Esophagus muscularis mucosa (tissue), 4 donors: Measurements from ENCODE around the gene MYZAP. TPM values are rescaled to one million over a fixed set of nuclear protein-coding genes. Genes with fewer than 3 reads are reported as not detected.
A peak's percentile ranks its signal among the peaks of the same experiment; 100 is the strongest.

Experiments used
- DNase-seq: peaks from one replicate; pipeline ENCODE4 v3.0.0-alpha.2; 2017; ENCODE audit errors: extremely low spot score
- H3K27ac ChIP-seq, 4 donors: fragments of 200-600 bp; sonication (generic); replicated peaks in 1 of 4; 1 replicate in 3 of 4; 2 replicates in 1 of 4; pipeline ENCODE4 v1.5.1; 2016 to 2019; ENCODE audit warnings: mild to moderate bottlenecking in 1 of 4
- H3K27me3 ChIP-seq, 4 donors: fragments of 200-600 bp; sonication (generic); one replicate each; pipeline versions ENCODE4 v1.5.1 to v1.6.0; 2016 to 2019
- H3K36me3 ChIP-seq, 4 donors: fragments of 200-600 bp; sonication (generic); one replicate each; pipeline ENCODE4 v1.5.1; 2016 to 2019
- H3K4me1 ChIP-seq, 4 donors: fragments of 200-600 bp; sonication (generic); one replicate each; pipeline ENCODE4 v1.5.1; 2016 to 2019
- H3K4me3 ChIP-seq, 4 donors: fragments of 200-600 bp; sonication (generic); 1 replicate in 2 of 4; 2 replicates in 2 of 4; pipeline ENCODE4 v1.5.1; 2016 to 2019; ENCODE audit warnings: mild to moderate bottlenecking in 4 of 4, moderate library complexity in 1 of 4
- H3K9me3 ChIP-seq, 4 donors: fragments of 200-600 bp; sonication (generic); 1 replicate in 3 of 4; 2 replicates in 1 of 4; pipeline ENCODE4 v1.5.1; 2016 to 2019
- EP300 ChIP-seq: sonication (generic); formaldehyde crosslinking; IDR thresholded peaks from one replicate; pipeline ENCODE4 v1.6.1; 2017; ENCODE audit warnings: antibody characterized with exemption
- POLR2A ChIP-seq: fragments of 450-650 bp; IDR thresholded peaks from one replicate; pipeline ENCODE4 v1.6.1; 2017; ENCODE audit warnings: antibody characterized with exemption, moderate library complexity, mild to moderate bottlenecking, low read depth
- POLR2AphosphoS5 ChIP-seq, 2 donors: sonication (generic); formaldehyde crosslinking; IDR thresholded peaks; one replicate each; pipeline ENCODE4 v1.6.1; 2017; ENCODE audit warnings: antibody characterized with exemption in 2 of 2
- WGBS: methylation state at CpG from one replicate; pipeline ENCODE4 v1.1.5; 2018; 5-methylcytosine and 5-hydroxymethylcytosine counted together
- intact Hi-C: fragments of 100-400 bp; cut with DNase I; formaldehyde crosslinking; loops from one replicate; pipeline ENCODE4 v1.15.1; 2023
- total RNA-seq, 4 donors: library from RNA; depleted of rRNA; stranded (reverse); fragments of >200 nt; gene quantifications; one replicate each; pipeline versions ENCODE4 v1.1.0 to v1.2.1, GENCODE V29; 2016
- TF ChIP-seq, protein P1 (sequence below), 3 experiments: fragments of 200-600 bp in 2 of 3; fragments of 450-650 bp in 1 of 3; sonication (generic) in 2 of 3; IDR thresholded peaks; one replicate each; pipeline ENCODE4 v1.5.1; 2017 to 2019; ENCODE audit warnings: antibody characterized with exemption in 3 of 3, mild to moderate bottlenecking in 2 of 3, moderate library complexity in 1 of 3

Gene MYZAP
- total RNA-seq, 4 donors from 2014 or later = 192 to 274 (median 234) TPM

DNA sequence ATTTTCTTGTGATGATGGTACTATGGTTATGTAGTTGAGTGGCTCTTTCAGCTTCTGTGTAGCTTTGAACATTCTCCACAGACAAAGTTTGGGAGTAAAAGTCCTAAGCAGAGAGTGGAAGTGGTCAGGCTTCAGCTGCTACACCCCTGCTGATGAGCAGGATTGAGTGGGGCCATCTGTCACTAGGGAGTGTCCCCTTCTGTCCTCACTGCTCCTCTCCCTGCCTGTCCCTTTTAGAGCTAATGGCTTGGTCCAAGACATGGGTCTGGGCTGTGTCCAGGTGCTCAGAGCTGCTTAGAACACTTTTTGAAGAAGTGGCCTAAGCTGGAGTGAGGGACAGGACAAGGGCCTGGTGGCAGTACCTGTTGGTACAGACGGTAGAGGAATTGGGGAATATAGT, 15.1 kb downstream of the MYZAP start:
- WGBS = 94% methylated on average over 1 of the region's 1 CpG
- peak overlapping the region; percentile 83 to 86 (median 84) for H3K27ac ChIP-seq
- peaks cover 55 to 100% (median 80%) of the 10 kb centered on the region in 4 donors for H3K4me1 ChIP-seq
- no peak for DNase-seq
- H3K9me3 ChIP-seq = no peaks in the 10 kb centered on the region
- H3K4me3 ChIP-seq = no peak overlapping the region
- no peak for TF ChIP-seq EP300
- TF ChIP-seq POLR2A = no peak
- TF ChIP-seq, protein P1, sequence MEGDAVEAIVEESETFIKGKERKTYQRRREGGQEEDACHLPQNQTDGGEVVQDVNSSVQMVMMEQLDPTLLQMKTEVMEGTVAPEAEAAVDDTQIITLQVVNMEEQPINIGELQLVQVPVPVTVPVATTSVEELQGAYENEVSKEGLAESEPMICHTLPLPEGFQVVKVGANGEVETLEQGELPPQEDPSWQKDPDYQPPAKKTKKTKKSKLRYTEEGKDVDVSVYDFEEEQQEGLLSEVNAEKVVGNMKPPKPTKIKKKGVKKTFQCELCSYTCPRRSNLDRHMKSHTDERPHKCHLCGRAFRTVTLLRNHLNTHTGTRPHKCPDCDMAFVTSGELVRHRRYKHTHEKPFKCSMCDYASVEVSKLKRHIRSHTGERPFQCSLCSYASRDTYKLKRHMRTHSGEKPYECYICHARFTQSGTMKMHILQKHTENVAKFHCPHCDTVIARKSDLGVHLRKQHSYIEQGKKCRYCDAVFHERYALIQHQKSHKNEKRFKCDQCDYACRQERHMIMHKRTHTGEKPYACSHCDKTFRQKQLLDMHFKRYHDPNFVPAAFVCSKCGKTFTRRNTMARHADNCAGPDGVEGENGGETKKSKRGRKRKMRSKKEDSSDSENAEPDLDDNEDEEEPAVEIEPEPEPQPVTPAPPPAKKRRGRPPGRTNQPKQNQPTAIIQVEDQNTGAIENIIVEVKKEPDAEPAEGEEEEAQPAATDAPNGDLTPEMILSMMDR (IDR thresholded peaks at IDR 0.05) = no peak
- TF ChIP-seq POLR2AphosphoS5 (IDR thresholded peaks at IDR 0.05) = no peak
- H3K36me3 ChIP-seq = peaks cover 5 to 31% (median 19%) of the 10 kb centered on the region in 4 donors
- intact Hi-C loops = no loop called here
- no peaks in the 10 kb centered on the region for H3K27me3 ChIP-seq

DNA sequence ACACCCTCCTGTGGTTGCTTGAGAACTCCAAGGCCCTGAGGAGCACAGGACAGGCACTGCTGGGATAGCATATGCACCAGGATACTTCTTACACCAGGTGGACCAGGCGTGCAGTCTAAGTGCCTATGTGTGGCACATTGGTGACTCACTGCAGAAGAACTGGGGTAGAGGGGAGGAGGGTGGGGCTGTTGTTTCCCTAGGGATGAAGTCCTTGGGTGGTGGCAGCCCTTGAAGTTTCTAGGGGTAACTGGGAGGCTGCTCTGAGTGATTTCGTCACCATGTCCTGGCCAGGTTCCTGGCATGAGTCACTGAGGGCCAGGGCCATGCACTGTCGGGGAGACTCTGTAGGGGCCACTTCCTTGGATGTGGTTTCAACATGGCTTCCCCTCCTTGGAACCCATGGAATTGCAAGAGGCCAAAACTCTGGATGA, 15.9 kb downstream of the MYZAP start:
- H3K4me3 ChIP-seq = no peak overlapping the region
- intact Hi-C loops = no loop called here
- peaks cover 5 to 31% (median 19%) of the 10 kb centered on the region in 4 donors for H3K36me3 ChIP-seq
- peak overlapping the region; percentile 83 to 86 (median 84) for H3K27ac ChIP-seq
- H3K27me3 ChIP-seq = no peaks in the 10 kb centered on the region
- 80% methylated on average over 1 of the region's 3 CpGs for WGBS
- no peak for DNase-seq
- H3K9me3 ChIP-seq = no peaks in the 10 kb centered on the region
- TF ChIP-seq, protein P1 (IDR thresholded peaks at IDR 0.05) = no peak
- TF ChIP-seq EP300 (no peak), POLR2A (no peak), POLR2AphosphoS5 (IDR thresholded peaks at IDR 0.05) (peak in 1 of 2 donors; percentile 28)
- peaks cover 62 to 100% (median 80%) of the 10 kb centered on the region in 4 donors for H3K4me1 ChIP-seq

DNA sequence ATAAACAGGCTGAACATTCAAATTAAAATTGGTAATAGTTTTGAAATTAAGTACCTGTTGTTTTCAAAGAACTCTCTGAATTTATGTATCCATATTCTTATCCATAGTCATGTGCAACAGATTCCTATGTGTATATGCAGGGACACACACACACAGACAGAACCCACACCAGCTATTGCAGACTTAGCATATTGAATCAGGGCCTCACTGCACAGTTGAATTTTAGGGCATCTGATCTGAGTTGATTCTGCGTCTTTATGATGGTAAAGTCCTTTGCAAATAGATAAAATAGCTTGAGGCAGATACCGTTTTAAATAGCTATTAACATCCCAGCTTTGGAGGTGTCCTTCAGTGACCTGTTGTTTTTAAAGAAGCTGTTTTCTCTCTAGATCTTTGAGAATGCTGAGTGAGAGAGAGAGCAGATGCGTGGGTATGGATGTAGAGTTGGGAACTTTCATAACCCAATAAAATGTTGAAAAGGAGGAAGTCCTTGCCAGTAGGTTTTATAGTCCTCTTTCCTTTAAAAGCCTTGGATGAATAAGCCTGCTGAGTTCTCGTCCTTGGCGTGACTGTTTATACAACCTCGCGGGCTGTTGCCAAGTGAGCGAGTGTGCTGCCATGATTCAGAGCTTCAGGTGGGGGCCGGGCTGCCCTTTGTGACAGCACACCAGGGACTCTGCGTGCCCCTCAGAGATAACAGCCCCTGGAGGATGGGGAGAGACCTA, 18.3 kb downstream of the MYZAP start:
- H3K4me3 ChIP-seq = no peak overlapping the region
- no peak for DNase-seq
- peaks cover 5 to 23% (median 10%) of the 10 kb centered on the region in 4 donors for H3K36me3 ChIP-seq
- 35% methylated on average over 9 of the region's 10 CpGs for WGBS
- intact Hi-C loops = no loop called here
- H3K9me3 ChIP-seq = no peaks in the 10 kb centered on the region
- peak overlapping the region; percentile 83 to 86 (median 84) for H3K27ac ChIP-seq
- peaks cover 54 to 92% (median 65%) of the 10 kb centered on the region in 4 donors for H3K4me1 ChIP-seq
- no peaks in the 10 kb centered on the region for H3K27me3 ChIP-seq
- TF ChIP-seq POLR2AphosphoS5 (IDR thresholded peaks at IDR 0.05) = peak; percentile 77 to 80
- TF ChIP-seq, protein P1 (IDR thresholded peaks at IDR 0.05) = no peak

DNA sequence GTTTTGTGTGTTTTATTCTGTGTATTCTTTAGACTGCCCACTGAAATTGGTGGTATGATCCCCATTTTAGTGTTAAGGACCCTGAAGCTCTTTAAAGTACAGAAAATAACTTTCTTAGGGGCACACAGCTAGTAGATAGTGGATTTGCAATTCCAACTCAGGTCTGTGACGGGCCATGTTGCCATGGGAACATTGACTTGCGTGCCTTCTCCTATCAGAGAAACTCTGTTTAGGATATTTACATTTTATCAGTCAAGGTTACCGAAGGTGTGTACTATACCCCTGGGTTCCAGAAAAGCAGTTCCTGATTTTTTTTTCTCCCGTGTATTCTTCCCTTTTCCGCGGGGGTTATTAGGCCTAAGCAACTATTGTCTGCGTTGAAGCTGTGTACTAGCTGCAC, 19.4 kb downstream of the MYZAP start:
- H3K4me3 ChIP-seq = no peak overlapping the region
- peaks cover 61 to 92% (median 72%) of the 10 kb centered on the region in 4 donors for H3K4me1 ChIP-seq
- peaks cover 0 to 14% (median 5%) of the 10 kb centered on the region in 4 donors for H3K36me3 ChIP-seq
- no peaks in the 10 kb centered on the region for H3K27me3 ChIP-seq
- DNase-seq = no peak
- H3K27ac ChIP-seq = peak overlapping the region; percentile 83 to 86 (median 84)
- TF ChIP-seq POLR2AphosphoS5 (IDR thresholded peaks at IDR 0.05) = no peak
- WGBS = 90% methylated on average over 7 of the region's 7 CpGs
- no peaks in the 10 kb centered on the region for H3K9me3 ChIP-seq
- intact Hi-C loops = no loop called here

DNA sequence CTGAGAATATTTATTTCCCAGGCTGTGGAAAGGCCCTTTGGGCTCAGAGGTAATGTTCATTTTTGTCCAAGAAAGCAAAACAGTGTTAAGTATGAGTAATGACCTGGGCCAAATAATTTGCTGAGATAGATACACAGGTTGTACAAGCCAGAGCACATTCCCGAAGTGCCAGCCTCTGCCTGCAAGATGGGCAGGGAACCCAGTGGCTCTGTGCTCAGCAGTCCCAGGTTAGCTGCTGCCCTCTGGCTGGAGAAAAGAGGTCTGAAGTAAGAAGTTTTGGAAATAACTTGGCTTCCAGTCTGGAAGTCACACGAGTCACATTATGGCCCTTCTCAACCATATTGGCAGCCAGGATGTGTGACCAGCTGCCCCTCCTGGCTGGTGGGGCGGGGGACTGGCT, 20.2 kb downstream of the MYZAP start:
- Histone ChIP-seq H3K9me3 (no peaks in the 10 kb centered on the region), H3K4me3 (no peak overlapping the region), H3K4me1 (peaks cover 58 to 92% (median 71%) of the 10 kb centered on the region in 4 donors), H3K27me3 (no peaks in the 10 kb centered on the region), H3K27ac (peak overlapping the region; percentile 83 to 86 (median 84)), H3K36me3 (peaks cover 0 to 13% (median 5%) of the 10 kb centered on the region in 4 donors)
- no peak for DNase-seq
- WGBS = 48% methylated on average over 2 of the region's 3 CpGs
- TF ChIP-seq EP300 = no peak
- TF ChIP-seq POLR2A = no peak
- TF ChIP-seq, protein P1 (IDR thresholded peaks at IDR 0.05) = peak; percentile 56 to 73 (median 70)
- TF ChIP-seq POLR2AphosphoS5 (IDR thresholded peaks at IDR 0.05) = peak; percentile 59 to 66
- intact Hi-C loops = loop anchor here (2.0 kb wide), 1 partner anchor 51 kb away; no protein-coding TSS in a partner anchor
